ENCODE measurements around the gene FAM229A. TPM values are rescaled to one million over a fixed set of nuclear protein-coding genes. Genes with fewer than 3 reads are reported as not detected.
"Not testable (repeated sequence)": the region's sequence is repeated elsewhere in the genome, so short reads cannot be mapped to it uniquely, and the experiment has no call there.

Gene FAM229A, protein sequence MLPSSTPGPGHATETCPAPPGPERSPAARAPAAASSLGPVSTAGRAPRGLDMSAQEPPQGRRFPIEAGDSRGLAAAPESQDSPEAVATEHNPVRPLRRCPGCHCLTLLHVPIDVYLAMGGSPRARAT
- 0.88 and 2.0 TPM in 2 replicates for total RNA-seq

DNA sequence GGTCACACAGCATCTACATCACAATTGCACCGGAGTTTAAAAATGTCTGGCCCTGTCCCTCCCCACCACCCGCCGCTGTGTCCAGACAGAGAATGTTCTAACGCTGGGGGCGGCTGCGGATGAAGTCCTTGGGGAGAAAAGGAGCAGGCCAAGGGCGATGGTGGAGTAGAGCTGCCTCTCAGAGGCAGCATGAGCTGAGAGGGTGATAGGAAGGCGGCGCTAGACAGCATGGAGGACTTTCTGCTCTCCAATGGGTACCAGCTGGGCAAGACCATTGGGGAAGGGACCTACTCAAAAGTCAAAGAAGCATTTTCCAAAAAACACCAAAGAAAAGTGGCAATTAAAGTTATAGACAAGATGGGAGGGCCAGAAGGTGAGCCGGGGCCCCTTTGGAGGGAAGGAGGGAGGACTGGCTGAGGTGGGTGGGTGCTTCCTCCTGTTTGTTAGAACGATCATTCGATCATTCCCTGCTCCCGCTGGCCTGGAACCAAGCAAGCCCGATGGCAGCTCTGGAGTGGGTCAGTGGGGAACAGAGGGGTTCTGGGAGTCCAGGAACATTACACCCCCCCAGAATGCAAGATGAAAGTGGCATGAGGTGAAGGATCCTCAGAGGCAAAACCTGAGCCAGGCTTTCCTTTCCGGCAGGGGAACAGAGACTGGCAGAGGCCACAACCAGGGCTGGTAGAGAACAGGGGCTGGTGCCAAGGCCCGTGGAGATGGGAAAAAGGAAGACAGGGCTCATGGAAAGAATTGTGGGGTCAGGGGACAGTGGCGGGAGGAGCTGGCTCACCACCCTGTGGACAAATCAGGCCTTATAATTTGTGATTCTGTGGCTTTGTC, at the start of gene FAM229A, which contains the start of gene TSSK3:
FAM229A (minus strand) TSS at position 12 of the 840 bp plus-strand sequence. CDS start 394 bp downstream, outside the sequence.
TSSK3 (plus strand) TSS at position 66 of the 840 bp plus-strand sequence; CDS start at position 229, 163 bp downstream.
- no peak for DNase-seq

DNA sequence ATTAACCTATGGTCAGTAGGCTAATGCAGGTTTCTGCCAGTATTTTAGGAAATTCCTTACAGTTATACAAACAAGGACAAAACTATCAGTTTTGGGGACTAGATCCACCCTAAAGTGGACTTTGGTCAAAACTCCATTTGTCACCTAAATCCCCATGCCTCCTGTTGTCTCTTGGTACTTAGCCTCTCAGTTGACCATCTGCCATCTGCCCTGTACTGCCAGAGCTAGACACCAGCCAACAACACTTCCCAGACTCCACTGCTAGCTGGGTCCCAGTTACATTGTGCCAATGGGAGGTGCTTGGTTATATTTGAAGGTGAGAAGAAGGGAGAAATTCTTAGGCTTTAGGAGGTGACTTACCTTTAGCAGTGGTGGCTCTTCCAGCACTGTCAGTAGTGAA, 49.0 kb upstream of the FAM229A start:
- DNase-seq: no peak

DNA sequence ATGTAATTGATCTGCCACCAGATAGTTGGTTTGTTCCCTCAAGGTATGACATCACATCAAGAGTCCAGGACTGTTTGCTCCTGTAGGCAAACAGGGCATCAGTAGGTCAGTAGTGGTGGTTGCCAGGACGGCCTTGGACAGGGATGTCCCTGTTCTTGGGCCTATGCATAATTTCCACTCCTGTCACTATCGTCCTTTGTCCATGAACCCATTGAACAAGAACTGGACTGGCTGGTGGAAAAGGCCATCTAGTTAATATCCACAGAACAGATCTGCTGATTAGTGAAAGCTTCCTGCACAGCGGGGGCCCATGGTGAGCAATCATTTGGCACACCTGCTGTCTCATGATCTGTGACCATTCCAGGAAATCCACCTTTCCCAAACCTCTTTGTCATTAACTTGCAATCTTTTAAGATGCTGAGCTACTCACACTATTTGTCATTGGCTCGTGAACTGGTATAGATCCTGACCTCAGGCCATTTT, 44.4 kb upstream of the FAM229A start:
- DNase-seq: no peak

DNA sequence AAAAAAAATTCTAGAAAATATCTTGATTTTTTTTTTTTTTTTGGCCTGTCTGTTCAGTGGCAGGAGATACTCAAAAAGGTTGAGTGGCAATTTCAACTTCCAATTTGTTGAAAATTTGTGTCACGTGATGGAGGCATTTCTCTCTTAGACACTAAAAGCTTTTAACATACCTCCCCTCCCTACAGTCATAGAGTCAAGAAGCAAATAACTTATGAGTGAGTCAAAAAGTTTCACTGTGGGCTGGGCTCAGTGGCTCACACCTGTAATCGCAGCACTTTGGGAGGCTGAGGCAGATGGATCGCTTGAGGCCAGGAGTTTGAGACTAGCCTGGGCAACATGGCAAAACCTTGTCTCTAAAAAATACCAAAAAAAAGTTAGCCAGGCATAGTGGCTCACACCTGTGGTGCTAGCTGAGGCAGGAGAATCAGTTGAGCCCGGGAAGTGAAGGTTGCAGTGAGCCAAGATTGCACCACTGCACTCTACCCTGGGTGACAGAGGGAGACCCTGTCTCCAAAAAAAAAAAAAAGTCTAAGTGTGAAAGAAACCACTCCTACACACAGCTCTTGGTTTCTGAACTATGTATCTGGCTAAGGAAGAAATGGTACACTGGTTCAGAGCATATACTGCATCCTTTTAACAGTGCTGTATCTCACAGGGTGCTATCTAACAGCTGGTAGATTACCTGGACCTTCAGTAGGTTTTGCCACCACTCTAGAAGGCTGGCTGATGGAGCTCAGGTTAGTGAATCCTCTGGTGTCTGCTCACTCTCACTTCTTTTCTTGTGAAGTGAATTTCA, 43.6 kb upstream of the FAM229A start:
- DNase-seq: no peak

DNA sequence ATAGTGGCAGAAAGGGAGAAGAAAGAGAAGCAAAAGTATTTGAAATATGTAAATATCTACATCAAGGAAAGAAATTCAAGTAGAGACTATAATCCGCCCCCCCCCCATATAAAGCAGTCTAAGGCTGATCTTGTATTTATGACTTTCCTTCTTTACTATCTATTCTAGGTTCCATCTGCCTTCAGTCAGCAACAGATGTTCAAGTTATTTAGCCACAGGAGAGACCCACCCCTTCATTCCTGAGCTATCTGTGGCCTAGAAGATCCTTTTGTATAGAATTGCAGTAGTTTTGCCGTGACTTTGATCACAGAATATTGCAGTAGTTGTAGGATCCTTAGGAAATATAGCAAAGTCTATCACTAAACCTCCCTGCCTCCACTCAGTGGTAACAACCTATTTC, 42.7 kb upstream of the FAM229A start:
- no peak for DNase-seq

DNA sequence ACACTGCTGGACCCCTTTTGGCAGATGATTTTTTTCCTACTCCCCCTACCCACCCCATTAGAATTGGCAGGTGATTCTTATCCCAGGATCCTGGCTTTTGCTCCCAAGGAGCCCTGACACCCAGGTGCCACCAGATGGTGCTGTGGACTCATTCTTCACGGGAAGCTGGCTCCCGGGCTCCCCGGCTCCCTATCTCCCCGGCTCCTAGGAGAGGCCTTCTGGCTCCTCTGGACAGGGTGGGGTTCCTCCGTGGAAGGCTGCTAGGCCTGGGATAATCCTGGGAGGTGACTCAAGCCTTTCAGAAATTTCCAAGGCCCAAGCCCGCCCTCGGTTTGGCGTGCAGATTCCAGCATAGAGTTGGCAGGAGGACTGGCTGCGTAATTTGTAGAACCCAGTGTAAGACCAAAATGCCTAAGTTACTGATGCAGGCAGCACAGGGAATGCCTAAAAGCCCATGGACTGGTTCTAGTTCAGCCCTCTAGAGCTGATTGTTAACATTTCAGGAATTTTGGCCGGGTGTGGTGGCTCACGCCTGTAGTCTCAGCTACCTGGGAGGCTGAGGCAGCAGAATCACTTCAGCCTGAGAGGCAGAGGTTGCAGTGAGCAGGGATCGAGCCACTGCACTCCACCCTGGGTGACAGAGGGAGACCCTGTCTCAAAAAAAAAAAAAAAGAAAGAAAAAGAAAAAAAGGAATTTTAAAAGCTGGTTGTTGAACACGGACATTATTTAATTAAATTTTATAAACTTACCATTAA, 38.8 kb upstream of the FAM229A start:
- DNase-seq: peak; percentile 84

DNA sequence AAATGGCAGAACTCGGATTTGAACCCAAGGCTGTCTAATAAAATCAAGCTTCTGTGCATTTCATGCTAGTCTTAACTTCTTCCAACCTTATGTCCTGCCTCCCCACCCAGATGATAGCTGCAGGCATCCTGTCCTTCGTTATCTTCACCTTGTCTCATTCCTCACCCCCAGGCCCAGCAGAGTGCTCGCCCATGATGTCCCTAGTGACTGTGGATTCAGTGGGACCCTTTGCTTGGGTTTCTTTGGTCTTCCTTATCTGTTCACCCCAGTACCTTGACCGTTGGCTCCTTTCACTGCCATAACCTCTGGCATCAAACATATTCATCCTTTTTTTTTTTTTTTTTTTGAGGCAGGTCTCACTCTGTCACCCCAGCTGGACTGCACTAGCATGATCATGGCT, 37.6 kb upstream of the FAM229A start:
- no peak for DNase-seq

DNA sequence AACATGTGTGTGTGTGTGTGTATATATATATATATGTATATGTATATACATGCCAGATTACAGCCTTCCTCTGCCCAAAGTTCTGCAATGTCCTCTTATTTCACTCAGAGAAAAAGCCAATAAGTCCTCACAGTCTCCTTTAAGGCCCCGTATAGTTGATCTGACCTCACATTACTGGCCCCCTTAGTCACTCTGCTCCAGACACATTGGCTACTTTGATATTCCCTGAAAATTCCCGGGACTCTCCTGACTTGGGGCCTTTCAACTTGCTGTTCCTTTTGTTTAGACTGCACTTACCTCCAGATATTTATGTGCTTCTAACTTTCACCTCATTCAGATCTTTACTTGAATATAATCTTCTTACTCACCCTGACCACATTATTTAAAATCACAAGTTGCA, 36.1 kb upstream of the FAM229A start:
- DNase-seq: no peak

DNA sequence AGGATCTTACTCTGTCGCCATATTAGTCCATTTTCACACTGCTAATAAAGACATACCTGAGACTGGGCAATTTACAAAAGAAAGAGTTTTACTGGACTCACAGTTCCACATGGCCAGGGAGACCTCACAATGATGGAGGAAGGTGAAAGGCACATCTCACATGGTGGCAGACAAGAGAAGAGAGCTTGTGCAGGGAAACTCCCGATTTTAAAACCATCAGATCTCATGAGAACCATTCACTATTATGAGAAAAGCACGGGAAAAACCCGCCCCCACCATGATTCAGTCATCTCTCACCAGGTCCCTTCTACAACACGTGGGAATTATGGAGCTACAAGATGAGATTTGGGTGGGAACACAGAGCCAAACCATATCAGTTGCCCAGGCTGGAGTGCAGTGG, 34.2 kb upstream of the FAM229A start:
- not testable (repeated sequence) for DNase-seq

DNA sequence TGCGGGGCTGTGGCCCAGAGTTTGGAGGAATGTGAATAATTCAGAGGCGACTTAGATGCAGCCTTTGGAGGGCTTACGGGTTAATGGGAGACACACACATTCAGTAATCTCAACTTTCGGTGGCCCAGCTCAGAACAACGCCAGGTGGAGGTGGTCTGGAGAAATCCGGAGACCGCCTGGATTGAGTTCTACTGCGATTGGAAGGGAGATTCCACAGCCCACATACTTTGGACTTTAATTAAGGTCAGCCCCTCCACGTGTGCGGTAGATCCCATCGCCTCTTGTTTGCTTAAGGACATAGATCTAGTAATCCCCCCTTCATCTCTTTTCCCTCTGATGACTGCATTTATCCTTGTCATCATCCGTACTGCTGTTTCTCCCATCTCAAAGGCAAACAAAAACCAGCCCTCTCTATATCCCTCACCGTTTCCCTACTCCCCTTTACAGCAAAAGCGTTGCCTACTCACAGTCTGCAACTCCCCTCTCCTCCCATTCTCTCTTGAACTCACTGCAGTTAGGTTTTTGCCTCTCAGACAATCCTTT, 32.7 kb upstream of the FAM229A start:
- DNase-seq: no peak

DNA sequence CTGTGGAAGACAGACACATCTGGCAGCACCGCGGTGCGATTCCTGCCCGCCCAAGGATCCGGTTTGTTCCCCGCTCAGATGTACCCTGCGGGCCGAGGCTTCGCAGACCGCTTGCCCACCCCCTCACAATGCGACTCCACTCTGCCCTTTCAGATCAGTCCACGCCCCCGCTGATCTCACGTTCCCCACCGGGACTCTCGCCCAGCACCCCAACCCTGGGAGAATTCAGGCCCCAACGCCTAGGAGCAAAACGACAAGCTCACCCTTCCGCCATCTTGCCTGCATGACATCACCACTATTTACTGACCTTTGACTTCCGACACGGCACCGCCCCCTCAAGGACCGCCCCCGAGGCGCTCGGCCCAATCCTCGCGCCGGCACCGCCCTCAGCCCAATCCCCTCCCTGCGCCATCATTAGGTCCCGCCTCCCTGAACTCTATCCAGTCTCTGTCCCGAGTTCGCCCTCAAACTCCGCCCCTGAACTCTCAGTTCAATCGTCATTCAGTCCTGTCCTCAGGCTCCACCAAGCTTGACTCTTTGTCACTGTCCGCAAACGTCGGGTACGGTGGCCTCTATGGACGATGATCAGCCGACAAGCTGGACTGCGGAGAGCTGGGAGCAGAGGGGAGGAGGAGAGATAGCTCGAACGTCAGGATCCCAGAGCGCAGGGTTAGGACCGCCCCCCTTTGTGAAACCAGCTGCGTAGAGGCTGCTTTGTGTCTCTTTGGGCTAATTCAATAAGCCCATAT, 32.0 kb upstream of the FAM229A start, which contains the start of gene BSDC1:
BSDC1 (minus strand) TSS at position 301 of the 749 bp plus-strand sequence; CDS start at position 274, 27 bp downstream.
- DNase-seq: peak; percentile 99

DNA sequence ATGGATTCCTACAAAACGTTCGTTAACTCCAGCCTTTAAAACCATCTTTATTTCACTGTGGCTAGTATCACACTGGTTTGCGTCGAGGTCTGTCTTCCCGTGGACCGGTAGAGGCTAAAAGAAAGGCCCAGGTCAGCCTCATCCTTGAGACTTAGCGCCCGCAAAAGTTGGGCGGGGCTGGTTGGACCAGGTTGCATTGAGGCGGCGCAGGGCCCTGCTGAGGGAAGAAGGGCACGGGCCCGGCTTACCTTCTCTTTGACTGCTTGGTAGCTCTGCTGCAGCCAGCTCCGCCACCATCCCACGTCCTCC, 31.5 kb upstream of the FAM229A start:
- peak; percentile 61 for DNase-seq

DNA sequence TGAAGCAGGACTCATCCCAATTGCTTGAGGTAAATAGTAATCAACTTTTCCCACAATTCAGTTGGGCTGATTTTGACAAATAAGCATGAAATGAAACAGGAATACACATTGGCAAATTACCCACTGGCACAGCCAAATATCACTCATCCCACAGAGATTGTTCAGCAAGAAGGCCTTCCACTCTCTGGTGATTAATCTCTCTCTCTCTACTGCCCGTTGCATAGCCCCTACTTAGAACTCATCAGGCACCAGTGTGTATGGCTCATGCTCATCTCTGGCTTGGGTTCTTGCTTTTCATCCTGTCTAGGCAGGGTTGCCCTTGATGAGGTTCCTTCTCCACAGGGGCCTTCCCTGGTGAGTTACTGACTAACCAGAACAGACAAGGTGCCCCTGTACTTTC, 30.9 kb upstream of the FAM229A start:
- DNase-seq: peak; percentile 16

DNA sequence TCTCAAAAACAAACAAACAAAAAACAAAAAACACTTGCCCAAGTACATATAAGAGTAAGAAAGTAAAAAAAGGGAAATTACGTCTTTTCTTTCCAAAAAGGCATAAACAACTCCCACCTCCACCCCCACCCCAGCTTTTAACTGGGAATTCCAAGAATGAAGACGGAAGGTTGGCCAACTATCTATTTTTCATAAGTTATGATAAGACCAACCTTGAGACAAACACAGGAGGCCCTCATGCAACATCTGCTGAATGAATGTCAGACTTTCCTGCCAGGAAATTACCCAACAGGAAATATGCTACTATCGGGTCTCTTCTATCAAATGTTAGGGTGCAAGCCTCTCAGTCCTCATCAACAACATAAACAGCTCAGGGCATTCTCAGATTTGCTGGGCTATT, 30.0 kb upstream of the FAM229A start:
- DNase-seq: peak; percentile 67

DNA sequence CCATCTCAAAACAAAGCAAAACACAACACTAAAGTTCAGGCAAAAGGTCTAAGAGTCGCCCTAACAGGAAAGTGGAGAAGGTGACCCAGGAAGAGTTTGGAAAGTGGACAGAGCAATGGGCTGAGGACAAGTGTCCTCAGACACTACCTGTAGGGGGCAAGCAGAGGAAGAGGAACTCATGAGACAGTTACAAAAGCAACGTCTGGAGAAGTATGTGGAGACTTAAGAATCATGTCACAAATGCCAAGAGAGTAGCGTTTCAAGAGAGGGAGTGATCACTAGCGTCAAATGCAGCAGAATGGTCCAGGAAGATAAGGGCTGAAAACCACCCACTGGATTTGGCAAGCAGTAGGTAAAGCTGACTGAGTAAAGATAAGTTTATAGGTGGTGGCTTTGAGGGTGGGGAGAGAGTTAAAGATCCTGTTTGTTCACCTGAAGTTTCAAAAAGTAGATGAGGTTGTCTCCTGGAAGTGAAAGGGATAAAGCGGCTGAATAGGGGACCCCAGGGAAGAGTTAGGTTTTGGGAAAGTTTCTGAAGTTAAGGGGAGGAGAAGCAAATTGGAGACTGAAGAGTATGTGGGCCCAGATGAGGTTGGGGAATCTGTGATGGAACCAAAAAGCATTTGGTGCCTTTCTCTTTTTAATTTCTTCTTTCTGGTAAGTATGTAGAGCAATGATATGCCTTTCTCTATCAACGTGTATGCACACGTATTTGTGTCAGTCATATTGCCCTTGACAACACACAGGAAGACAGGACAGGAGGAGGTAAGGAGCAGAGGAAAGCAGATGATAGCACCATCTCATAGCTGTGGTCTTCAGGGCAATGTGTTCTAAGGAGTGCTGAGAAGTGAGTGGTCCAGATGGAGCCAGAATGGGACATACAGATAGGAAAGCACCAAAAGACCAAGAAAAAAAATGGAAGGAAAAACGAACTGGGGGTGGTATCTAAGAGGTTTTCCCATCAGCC, 28.9 kb upstream of the FAM229A start:
- DNase-seq: no peak

DNA sequence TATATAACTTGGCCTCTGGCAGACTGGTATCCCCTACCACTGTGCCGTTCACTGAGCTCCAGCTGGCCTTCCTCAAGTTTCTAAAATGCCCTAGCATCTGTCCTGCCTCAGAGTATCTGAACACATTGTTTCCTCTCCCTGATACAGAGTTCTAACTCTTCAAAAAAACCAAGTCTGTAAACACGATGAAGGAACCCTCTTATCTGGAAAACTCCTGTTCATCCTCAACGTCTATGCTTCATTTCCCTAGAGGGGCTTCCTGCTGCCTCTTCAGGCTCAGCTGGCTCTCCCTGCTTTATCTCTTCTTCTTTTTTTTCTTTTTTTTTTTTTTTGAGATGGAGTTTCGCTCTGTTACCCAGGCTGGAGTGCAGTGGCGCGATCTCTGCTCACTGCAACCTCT, 26.4 kb upstream of the FAM229A start:
- DNase-seq: no peak

DNA sequence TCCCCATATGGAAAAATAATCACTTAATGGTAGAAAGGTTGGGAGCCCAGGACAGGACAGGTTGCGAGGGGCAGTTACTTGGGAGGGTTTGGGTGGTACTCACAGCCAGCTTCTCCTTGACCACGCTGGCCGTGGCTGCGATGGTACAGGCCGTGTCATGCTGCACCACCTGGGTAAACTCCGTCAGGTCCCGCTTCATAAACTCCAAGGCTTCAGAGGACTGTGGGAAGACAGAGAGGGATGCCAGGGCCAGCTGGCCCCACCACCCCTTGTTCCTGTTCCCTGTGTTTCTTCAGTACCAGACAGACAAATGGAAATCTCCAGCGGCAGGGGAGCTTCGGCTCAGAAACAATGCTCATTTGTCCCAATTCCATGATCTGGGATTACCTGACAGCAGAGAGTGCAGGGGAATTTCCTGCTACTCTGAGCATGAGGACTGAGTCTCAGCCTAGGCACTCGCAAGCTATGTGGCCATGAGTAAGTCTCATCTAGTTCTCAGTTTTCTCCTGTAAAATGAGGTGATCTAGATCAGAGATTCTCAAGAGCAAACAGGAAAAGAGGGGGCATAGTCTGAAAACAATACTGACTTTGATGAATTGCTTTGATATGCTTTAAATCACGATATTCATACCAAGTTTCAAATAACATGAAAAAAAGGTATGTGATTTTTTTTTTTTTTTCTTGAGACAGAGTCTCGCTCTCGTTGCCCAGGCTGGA, 24.5 kb upstream of the FAM229A start:
- DNase-seq: no peak

DNA sequence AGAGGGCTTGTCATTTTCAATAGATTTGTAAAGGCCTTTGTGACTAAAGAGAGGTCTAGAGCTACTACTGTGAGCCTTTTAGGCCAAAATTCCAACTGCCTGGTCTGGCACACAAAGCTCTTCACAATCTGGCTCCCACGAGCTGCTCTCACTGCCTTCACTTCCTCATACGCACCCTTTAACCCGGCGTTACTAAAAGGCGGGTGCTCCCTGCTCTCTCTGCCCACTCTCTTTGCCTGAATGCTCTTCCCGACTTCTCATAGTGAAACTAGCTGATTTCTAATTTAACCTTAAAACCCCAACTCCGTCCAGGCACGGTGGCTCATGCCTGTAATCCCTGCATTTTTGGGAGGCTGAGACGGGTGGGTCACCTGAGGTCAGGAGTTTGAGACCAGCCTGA, 17.8 kb upstream of the FAM229A start:
- no peak for DNase-seq

DNA sequence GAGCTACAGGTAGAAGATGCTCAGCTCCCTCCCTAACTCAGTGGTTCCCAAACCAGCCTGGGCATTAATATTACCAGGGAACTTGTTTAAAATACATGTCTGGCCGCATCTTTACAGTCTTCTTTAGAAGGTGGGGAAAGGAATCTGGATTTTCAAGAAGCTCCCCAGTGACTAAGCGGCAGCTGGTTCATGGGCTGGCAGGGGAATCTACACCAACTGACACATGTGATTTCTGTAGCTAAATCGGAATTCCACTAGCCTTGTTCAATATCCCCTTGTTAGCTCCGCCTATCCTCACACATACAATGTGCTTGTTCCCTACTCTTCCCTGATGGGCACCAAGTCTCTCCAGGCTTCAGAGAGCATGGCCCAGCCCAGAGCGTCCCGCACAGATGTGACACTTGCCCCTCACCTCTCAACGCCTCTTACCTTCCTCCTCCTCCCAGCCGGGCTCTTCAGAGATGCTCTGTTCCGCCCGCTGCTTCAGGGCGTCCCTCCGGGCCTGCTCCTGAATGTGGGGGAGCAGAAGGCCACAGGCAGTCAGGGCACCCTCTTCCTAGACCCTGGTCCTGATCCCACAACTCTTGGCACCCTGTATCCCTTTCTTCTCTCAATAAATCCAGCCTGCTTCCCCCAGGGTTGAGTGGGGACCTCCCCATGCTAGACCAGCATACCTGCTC, 15.4 kb upstream of the FAM229A start:
- DNase-seq: no peak
